PC-9 (cell line): Measurements from ENCODE around the gene KCNH1.

ENCODE experiments used
- EZH2 ChIP-seq: fragments of 200-600 bp; sonication (generic); IDR thresholded peaks from 2 replicates; pipeline ENCODE4 v1.8.0; 2017; ENCODE audit warnings: antibody characterized with exemption, low read depth
- TF ChIP-seq, protein P1 (sequence below): fragments of 200-600 bp; sonication (generic); conservative IDR thresholded peaks from 2 replicates; pipeline ENCODE4 v1.6.1; 2017; ENCODE audit warnings: mixed run types, antibody characterized with exemption, mild to moderate bottlenecking, moderate library complexity

GRCh38 chr1:211088156-211088555, 45.8 kb downstream of the KCNH1 start:
- TF ChIP-seq, protein P1, sequence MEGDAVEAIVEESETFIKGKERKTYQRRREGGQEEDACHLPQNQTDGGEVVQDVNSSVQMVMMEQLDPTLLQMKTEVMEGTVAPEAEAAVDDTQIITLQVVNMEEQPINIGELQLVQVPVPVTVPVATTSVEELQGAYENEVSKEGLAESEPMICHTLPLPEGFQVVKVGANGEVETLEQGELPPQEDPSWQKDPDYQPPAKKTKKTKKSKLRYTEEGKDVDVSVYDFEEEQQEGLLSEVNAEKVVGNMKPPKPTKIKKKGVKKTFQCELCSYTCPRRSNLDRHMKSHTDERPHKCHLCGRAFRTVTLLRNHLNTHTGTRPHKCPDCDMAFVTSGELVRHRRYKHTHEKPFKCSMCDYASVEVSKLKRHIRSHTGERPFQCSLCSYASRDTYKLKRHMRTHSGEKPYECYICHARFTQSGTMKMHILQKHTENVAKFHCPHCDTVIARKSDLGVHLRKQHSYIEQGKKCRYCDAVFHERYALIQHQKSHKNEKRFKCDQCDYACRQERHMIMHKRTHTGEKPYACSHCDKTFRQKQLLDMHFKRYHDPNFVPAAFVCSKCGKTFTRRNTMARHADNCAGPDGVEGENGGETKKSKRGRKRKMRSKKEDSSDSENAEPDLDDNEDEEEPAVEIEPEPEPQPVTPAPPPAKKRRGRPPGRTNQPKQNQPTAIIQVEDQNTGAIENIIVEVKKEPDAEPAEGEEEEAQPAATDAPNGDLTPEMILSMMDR: no peak
- no peak for TF ChIP-seq EZH2
